A673 (cell line): ENCODE data around the gene MRPL43. TPM values are rescaled to one million over a fixed set of nuclear protein-coding genes. Genes with fewer than 3 reads are reported as not detected.

Experiments
- BruUV-seq: library from RNA; stranded (reverse); fragments of 400-500 nt; replicated peaks from 2 replicates; lab custom pipeline; 2021; lab: Mats Ljungman, UMichigan
- CTCF ChIA-PET: fragments of 300-600 bp; sonication (Branson Sonifier 250); formaldehyde crosslinking; loops from one replicate; lab custom pipeline; 2022; ENCODE audit warnings: antibody characterized with exemption; lab: Charles Lee
- POLR2A ChIA-PET: fragments of 300-600 bp; sonication (Branson Sonifier 250); formaldehyde crosslinking; loops from one replicate; lab custom pipeline; 2022; ENCODE audit warnings: antibody characterized with exemption; ENCODE audit not compliant: low non-redundant PET; lab: Charles Lee
- DNase-seq: peaks from one replicate; pipeline ENCODE4 v3.0.0-alpha.2; 2015; ENCODE audit warnings: low spot score
- H3K27ac ChIP-seq: fragments of 200-600 bp; sonication (generic); 2 replicates; pipeline ENCODE4 v1.5.1; 2016; ENCODE audit warnings: mixed run types, low read depth, mild to moderate bottlenecking, mixed read lengths, antibody characterized with exemption, low read length; ENCODE audit not compliant: poor library complexity, severe bottlenecking
- H3K27me3 ChIP-seq: fragments of 200-600 bp; sonication (generic); replicated peaks from 2 replicates; pipeline ENCODE4 v1.6.1; 2017; ENCODE audit warnings: mixed run types, low read depth, mild to moderate bottlenecking, mixed read lengths, antibody characterized with exemption, low read length; ENCODE audit not compliant: insufficient read depth, poor library complexity
- H3K36me3 ChIP-seq: fragments of 200-600 bp; sonication (generic); 2 replicates; pipeline ENCODE4 v1.6.1; 2016; ENCODE audit warnings: mixed run types, mild to moderate bottlenecking, mixed read lengths, antibody characterized with exemption, low read length; ENCODE audit not compliant: insufficient read depth, poor library complexity, severe bottlenecking
- H3K4me1 ChIP-seq: fragments of 200-600 bp; sonication (generic); 2 replicates; pipeline ENCODE4 v1.6.1; 2017; ENCODE audit warnings: mixed run types, mild to moderate bottlenecking, mixed read lengths, antibody characterized with exemption, low read length; ENCODE audit not compliant: insufficient read depth, poor library complexity, severe bottlenecking
- H3K4me3 ChIP-seq: fragments of 200-600 bp; sonication (generic); 2 replicates; pipeline ENCODE4 v1.5.1; 2016; ENCODE audit warnings: low read depth, mixed run types, mild to moderate bottlenecking, mixed read lengths, low read length; ENCODE audit not compliant: poor library complexity, severe bottlenecking
- H3K9me3 ChIP-seq: fragments of 200-600 bp; sonication (generic); 2 replicates; pipeline ENCODE4 v1.6.1; 2016; ENCODE audit warnings: mixed run types, low read depth, mild to moderate bottlenecking, mixed read lengths, antibody characterized with exemption, low read length; ENCODE audit not compliant: poor library complexity, severe bottlenecking
- CTCF ChIP-seq: fragments of 300-800, 200-600 bp; sonication (generic); conservative IDR thresholded peaks from 2 replicates; pipeline ENCODE4 v1.5.1; 2017; ENCODE audit warnings: low read depth, mild to moderate bottlenecking, antibody characterized with exemption, low read length, moderate library complexity, mixed read lengths
- EZH2 ChIP-seq: fragments of 200-600 bp; sonication (generic); IDR thresholded peaks from 2 replicates; pipeline ENCODE4 v1.6.1; 2017; ENCODE audit warnings: borderline replicate concordance, low read depth, mild to moderate bottlenecking, mixed read lengths, antibody characterized with exemption, low read length; ENCODE audit not compliant: poor library complexity, severe bottlenecking
- intact Hi-C: fragments of 100-400 bp; cut with micrococcal nuclease; formaldehyde crosslinking; loops from one replicate; pipeline ENCODE4 v1.10.0; 2022; ENCODE audit not compliant: unreplicated experiment
- total RNA-seq: library from RNA; stranded (reverse); gene quantifications from 2 replicates; pipeline ENCODE4 v1.2.3, GENCODE V29; 2021

The MRPL43 gene
- total RNA-seq, 1 experiment from 2014 or later, result 80.4 TPM

GRCh38 chr10:100983868-100984671 is 3.2 kb downstream of the MRPL43 start:
- Histone ChIP-seq H3K36me3 (peaks cover 14% of the 10 kb centered on the region), H3K27me3 (no peaks in the 10 kb centered on the region), H3K4me3 (no peak overlapping the region), H3K27ac (no peak overlapping the region), H3K9me3 (no peaks in the 10 kb centered on the region), H3K4me1 (peaks cover 18% of the 10 kb centered on the region)
- ChIA-PET POLR2A (interaction anchor here (0.5 kb wide), 1 partner anchor 9 kb away, joined by 3 read pairs; no protein-coding TSS in a partner anchor), CTCF (no interaction called here)
- TF ChIP-seq EZH2 (no peak), CTCF (no peak)
- DNase-seq, result no peak
- no TSS peak for BruUV-seq
- intact Hi-C loops, result no loop called here

GRCh38 chr10:100982916-100983830 is 4.1 kb downstream of the MRPL43 start:
- H3K27me3 ChIP-seq, result no peaks in the 10 kb centered on the region
- TF ChIP-seq EZH2, result no peak
- no peak for TF ChIP-seq CTCF
- peaks cover 11% of the 10 kb centered on the region for H3K36me3 ChIP-seq
- no peak overlapping the region for H3K4me3 ChIP-seq
- DNase-seq, result no peak
- POLR2A ChIA-PET, result no interaction called here
- H3K4me1 ChIP-seq, result peaks cover 11% of the 10 kb centered on the region
- no TSS peak for BruUV-seq
- CTCF ChIA-PET, result no interaction called here
- H3K9me3 ChIP-seq, result no peaks in the 10 kb centered on the region
- intact Hi-C loops, result no loop called here
- H3K27ac ChIP-seq, result no peak overlapping the region

- Histone ChIP-seq H3K4me1 (peaks cover 5% of the 10 kb centered on the region), H3K9me3 (no peaks in the 10 kb centered on the region), H3K27ac (no peak overlapping the region), H3K27me3 (no peaks in the 10 kb centered on the region), H3K4me3 (no peak overlapping the region), H3K36me3 (peaks cover 11% of the 10 kb centered on the region)
- DNase-seq, result no peak
- no TSS peak for BruUV-seq
- intact Hi-C loops, result no loop called here
- ChIA-PET POLR2A (no interaction called here), CTCF (no interaction called here)
- no peak for TF ChIP-seq CTCF
- TF ChIP-seq EZH2, result no peak
Measured at GRCh38 chr10:100981178-100981772, 6.0 kb downstream of the MRPL43 start.
